ENCODE measurements around the gene CLDN5.

- TF ChIP-seq CTCF (IDR thresholded peaks at IDR 0.05 in 4 of 5, conservative IDR thresholded peaks at IDR 0.05 in 1 of 5) (no peak), POLR2A (IDR thresholded peaks at IDR 0.05) (no peak)
Observed at GRCh38 chr22:19536564-19536963, 12.4 kb upstream of the CLDN5 start.
